ENCODE data around the gene SDHAF2. TPM values are rescaled to one million over a fixed set of nuclear protein-coding genes. Genes with fewer than 3 reads are reported as not detected.
"Not testable (repeated sequence)": the region's sequence is repeated elsewhere in the genome, so short reads cannot be mapped to it uniquely, and the experiment has no call there.

Gene SDHAF2
- total RNA-seq, 2 donors from 2014 or later = 36.6 to 40.7 TPM

GRCh38 chr11:61472282-61472681, 42.4 kb downstream of the SDHAF2 start:
- DNase-seq = no peak
- no peak for ATAC-seq (replicated peaks in 1 of 2)
- Mint-ChIP-seq H3K4me3 (no peak overlapping the region), H3K27me3 (ENCODE audit: low read depth) (no peaks in the 10 kb centered on the region), H3K9me3 (peaks cover 0 to 3% of the 10 kb centered on the region in 2 donors), H3K4me1 (ENCODE audit: low read depth) (peaks cover 4% of the 10 kb centered on the region), H3K27ac (no peak overlapping the region), H3K36me3 (ENCODE audit: insufficient read depth in 2 of 2) (peaks cover 5 to 11% of the 10 kb centered on the region in 2 donors)

DNA sequence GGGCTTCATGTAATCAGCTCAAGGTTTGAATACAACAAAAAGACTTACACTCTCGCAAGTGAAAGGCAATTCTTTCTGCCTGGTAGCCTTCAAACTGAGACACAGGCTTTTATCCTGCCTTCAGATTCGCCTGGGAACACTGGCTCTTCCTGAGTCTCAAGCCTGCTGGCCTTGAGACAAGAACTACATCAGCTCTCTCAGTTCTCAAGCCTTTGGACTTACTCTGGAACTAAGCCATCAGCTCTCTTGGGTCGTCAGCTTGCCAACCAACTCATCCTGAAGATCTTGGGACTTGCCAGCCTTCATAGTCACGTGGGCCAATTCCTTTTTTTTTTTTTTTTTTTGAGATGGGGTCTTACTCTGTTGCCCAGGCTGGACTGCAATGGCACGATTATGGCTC, 42.9 kb downstream of the SDHAF2 start:
- peaks cover 6% of the 10 kb centered on the region for H3K4me1 Mint-ChIP-seq (ENCODE audit: low read depth)
- no peaks in the 10 kb centered on the region for H3K27me3 Mint-ChIP-seq (ENCODE audit: low read depth)
- H3K36me3 Mint-ChIP-seq (ENCODE audit: insufficient read depth in 2 of 2) = peaks cover 2 to 9% of the 10 kb centered on the region in 2 donors
- H3K4me3 Mint-ChIP-seq = no peak overlapping the region
- DNase-seq (no peak), ATAC-seq (replicated peaks in 1 of 2) (no peak)
- H3K9me3 Mint-ChIP-seq = no peaks in the 10 kb centered on the region
- H3K27ac Mint-ChIP-seq = no peak overlapping the region

DNA sequence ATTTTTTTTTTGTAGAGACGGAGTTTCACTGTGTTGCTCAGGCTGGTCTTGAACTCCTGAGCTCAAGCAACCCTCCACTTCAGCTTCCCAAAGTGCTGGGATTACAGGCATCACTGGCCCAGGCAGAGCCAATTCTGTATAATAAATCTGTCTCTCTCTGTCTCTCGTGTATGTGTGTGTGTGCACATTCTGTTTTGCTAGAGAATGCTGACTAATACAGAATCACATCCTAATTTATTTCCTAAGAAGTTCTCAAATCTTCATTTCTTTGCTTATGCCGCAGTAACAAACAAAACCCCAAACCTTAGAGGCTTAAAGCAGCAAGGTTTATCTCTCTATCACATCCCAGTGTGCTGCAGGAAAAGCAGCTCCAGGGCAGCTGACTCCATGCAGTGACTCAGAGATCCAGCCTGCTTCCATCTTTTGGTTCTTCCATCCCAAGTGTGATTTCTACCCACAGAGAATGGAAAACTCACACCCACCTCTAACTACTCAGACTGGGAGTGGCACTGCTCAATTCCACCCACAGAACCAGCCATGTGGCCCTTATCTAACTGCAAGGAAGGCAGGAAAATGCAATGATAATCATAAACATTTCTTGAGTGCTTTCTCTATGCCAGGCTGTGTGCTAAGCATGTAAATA, 43.6 kb downstream of the SDHAF2 start:
- Mint-ChIP-seq H3K4me1 (ENCODE audit: low read depth) (peaks cover 10% of the 10 kb centered on the region), H3K27me3 (ENCODE audit: low read depth) (no peaks in the 10 kb centered on the region), H3K9me3 (no peaks in the 10 kb centered on the region), H3K36me3 (ENCODE audit: insufficient read depth in 2 of 2) (peaks cover 2 to 7% of the 10 kb centered on the region in 2 donors), H3K4me3 (no peak overlapping the region), H3K27ac (no peak overlapping the region)
- ATAC-seq (replicated peaks in 1 of 2) (no peak), DNase-seq (no peak)

GRCh38 chr11:61474013-61474643, 44.2 kb downstream of the SDHAF2 start:
- Mint-ChIP-seq H3K9me3 (no peaks in the 10 kb centered on the region), H3K4me3 (no peak overlapping the region), H3K27ac (no peak overlapping the region), H3K4me1 (ENCODE audit: low read depth) (peaks cover 10% of the 10 kb centered on the region), H3K36me3 (ENCODE audit: insufficient read depth in 2 of 2) (peaks cover under 1 to 7% of the 10 kb centered on the region in 2 donors), H3K27me3 (ENCODE audit: low read depth) (no peaks in the 10 kb centered on the region)
- DNase-seq (no peak), ATAC-seq (replicated peaks in 1 of 2) (no peak)

DNA sequence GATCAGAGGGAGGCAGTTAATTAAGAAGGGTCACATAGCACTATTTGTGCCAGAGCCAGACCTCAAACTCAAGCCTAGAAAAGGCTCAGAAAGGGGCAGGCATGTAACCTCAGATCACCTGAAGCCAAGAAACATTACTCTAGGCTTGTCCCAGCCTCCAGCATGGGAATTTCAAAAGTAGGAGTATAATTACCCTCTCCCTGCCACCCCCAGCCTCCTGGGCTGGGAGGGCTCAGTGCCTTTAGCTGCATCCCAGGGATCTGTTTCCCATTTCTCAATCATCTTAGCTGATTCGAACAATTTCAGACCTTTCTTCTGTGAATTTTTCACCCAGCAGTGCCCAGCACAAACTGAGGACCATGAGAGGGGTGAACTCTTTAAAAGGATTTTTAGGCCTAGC, 45.5 kb downstream of the SDHAF2 start:
- Mint-ChIP-seq H3K27me3 (ENCODE audit: low read depth) (no peaks in the 10 kb centered on the region), H3K36me3 (ENCODE audit: insufficient read depth in 2 of 2) (peaks cover 0 to 4% of the 10 kb centered on the region in 2 donors), H3K9me3 (no peaks in the 10 kb centered on the region), H3K4me3 (no peak overlapping the region), H3K4me1 (ENCODE audit: low read depth) (peaks cover 10% of the 10 kb centered on the region), H3K27ac (no peak overlapping the region)
- ATAC-seq (replicated peaks in 1 of 2) (no peak), DNase-seq (no peak)

- Mint-ChIP-seq H3K4me1 (ENCODE audit: low read depth) (peaks cover 10% of the 10 kb centered on the region), H3K4me3 (no peak overlapping the region), H3K9me3 (no peaks in the 10 kb centered on the region), H3K27me3 (ENCODE audit: low read depth) (no peaks in the 10 kb centered on the region), H3K27ac (no peak overlapping the region), H3K36me3 (ENCODE audit: insufficient read depth in 2 of 2) (no peaks in the 10 kb centered on the region)
- DNase-seq (no peak), ATAC-seq (replicated peaks in 1 of 2) (no peak)
Measured at GRCh38 chr11:61476371-61476770, 46.4 kb downstream of the SDHAF2 start.

- peaks cover 10% of the 10 kb centered on the region for H3K4me1 Mint-ChIP-seq (ENCODE audit: low read depth)
- ATAC-seq (replicated peaks in 1 of 2) = no peak
- no peaks in the 10 kb centered on the region for H3K9me3 Mint-ChIP-seq
- no peak for DNase-seq
- no peak overlapping the region for H3K4me3 Mint-ChIP-seq
- H3K27me3 Mint-ChIP-seq (ENCODE audit: low read depth) = no peaks in the 10 kb centered on the region
- H3K36me3 Mint-ChIP-seq (ENCODE audit: insufficient read depth in 2 of 2) = no peaks in the 10 kb centered on the region
- H3K27ac Mint-ChIP-seq = no peak overlapping the region
Measured at GRCh38 chr11:61477126-61477525, 47.2 kb downstream of the SDHAF2 start.

DNA sequence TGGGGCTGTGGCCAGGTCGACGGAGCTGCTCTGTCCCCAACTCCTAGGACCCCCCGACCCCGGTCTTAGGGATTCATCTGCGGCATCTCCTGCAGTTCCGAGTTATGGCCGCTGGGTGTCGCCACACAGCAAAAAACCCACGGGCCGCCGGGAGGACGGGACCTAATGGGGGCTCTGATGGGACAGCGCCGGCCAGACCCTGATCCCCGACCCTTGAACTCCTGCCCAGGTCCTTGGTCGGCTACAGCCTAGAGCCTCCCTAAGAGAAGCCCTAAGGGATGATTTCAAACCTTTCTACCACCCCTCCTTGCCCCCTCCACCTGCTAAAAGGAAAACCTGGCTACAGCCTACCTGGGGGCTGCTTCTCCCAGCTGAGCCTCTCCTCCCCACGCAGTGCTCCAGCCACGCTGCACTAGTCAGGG, 47.8 kb downstream of the SDHAF2 start:
- Mint-ChIP-seq H3K4me3 (no peak overlapping the region), H3K9me3 (no peaks in the 10 kb centered on the region), H3K27ac (no peak overlapping the region), H3K36me3 (ENCODE audit: insufficient read depth in 2 of 2) (no peaks in the 10 kb centered on the region), H3K4me1 (ENCODE audit: low read depth) (peaks cover 10% of the 10 kb centered on the region), H3K27me3 (ENCODE audit: low read depth) (no peaks in the 10 kb centered on the region)
- DNase-seq (peak; percentile 53 to 59), ATAC-seq (replicated peaks in 1 of 2) (peak; percentile 43 to 45)

DNA sequence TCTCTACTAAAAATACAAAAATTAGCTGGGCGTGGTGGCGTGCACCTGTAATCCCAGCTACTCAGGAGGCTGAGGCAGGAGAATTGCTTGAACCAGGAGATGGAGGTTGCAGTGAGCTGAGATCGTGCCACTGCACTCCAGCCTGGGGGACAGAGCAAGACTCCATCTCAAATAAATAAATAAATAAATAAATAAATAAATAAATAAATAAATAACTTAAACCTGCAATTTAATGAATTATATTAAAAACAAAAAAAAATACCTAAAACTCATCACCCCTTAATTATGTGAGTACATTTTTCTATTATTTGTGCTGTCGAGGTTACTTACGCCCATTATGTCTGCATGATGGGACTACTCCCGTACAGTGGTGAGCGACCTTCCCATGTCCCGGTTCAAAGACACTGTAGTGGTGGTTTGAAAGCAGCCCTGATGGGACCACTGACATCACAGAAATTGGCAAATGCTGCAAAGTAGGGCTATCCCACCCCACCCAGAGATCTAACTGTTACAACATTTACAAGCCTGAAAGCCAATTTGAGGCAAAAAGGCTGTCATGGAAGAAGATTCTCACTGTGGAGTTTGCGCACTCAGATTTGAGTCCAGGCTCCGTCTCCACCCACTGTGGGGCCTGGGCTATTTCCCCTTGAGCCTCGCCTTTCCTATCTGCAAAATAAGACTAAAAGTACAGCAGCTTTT, 49.6 kb downstream of the SDHAF2 start:
- not testable (repeated sequence) for ATAC-seq (replicated peaks in 1 of 2); H3K27ac Mint-ChIP-seq; H3K36me3 Mint-ChIP-seq (ENCODE audit: insufficient read depth in 2 of 2); DNase-seq; H3K4me1 Mint-ChIP-seq (ENCODE audit: low read depth); H3K27me3 Mint-ChIP-seq (ENCODE audit: low read depth); H3K9me3 Mint-ChIP-seq; H3K4me3 Mint-ChIP-seq

GRCh38 chr11:61480261-61480993, 50.5 kb downstream of the SDHAF2 start:
- no peak for ATAC-seq (replicated peaks in 1 of 2)
- Mint-ChIP-seq H3K9me3 (no peaks in the 10 kb centered on the region), H3K27me3 (ENCODE audit: low read depth) (no peaks in the 10 kb centered on the region), H3K36me3 (ENCODE audit: insufficient read depth in 2 of 2) (no peaks in the 10 kb centered on the region), H3K4me1 (ENCODE audit: low read depth) (peaks cover 6% of the 10 kb centered on the region), H3K27ac (no peak overlapping the region), H3K4me3 (no peak overlapping the region)
- DNase-seq = no peak

DNA sequence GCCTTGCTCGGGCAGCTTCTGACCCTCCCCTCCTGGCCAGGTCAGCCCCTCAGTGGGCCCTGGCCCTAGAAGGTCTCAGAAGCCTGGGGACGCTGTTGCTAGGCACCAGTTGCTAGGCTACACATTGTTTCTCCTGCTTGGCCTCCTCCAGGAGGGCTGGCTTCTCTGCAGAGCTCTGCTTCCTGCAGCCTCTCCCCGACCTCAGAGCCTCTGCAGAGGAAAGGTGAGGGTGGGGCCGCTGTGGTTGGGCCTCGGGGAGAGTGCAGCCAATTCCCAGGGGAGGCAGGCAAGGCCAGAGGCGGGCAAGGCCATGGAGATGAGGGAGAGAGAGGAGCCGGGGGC, 51.0 kb downstream of the SDHAF2 start:
- DNase-seq = no peak
- H3K36me3 Mint-ChIP-seq (ENCODE audit: insufficient read depth in 2 of 2) = no peaks in the 10 kb centered on the region
- H3K4me3 Mint-ChIP-seq = no peak overlapping the region
- no peak for ATAC-seq (replicated peaks in 1 of 2)
- H3K4me1 Mint-ChIP-seq (ENCODE audit: low read depth) = peaks cover 6% of the 10 kb centered on the region
- no peak overlapping the region for H3K27ac Mint-ChIP-seq
- H3K9me3 Mint-ChIP-seq = no peaks in the 10 kb centered on the region
- H3K27me3 Mint-ChIP-seq (ENCODE audit: low read depth) = no peaks in the 10 kb centered on the region

- ATAC-seq (replicated peaks in 1 of 2) = no peak
Measured at GRCh38 chr11:61481806-61482205, 51.9 kb downstream of the SDHAF2 start.

DNA sequence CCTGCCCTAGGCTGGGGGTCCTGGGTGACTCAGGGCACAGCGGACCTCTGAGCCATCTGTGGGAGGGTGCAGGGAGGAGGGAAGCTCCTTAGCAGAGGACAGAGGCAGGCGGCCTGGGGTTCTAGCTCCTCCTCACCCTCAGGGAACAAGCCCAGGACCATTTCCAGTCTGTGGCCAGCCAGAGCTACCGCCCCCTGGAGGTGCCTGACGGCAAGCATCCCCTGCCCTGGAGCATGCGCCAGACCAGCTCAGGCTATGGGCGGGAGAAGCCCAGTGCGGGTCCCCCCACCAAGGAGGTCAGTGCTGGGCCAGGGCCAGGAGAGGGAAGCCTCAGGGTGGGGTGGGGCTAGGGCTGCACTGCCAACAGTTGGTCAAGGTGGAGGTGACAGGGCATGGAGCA, 52.6 kb downstream of the SDHAF2 start:
- Mint-ChIP-seq H3K4me3 (no peak overlapping the region), H3K27me3 (ENCODE audit: low read depth) (no peaks in the 10 kb centered on the region), H3K27ac (no peak overlapping the region), H3K4me1 (ENCODE audit: low read depth) (peaks cover 6% of the 10 kb centered on the region), H3K9me3 (no peaks in the 10 kb centered on the region), H3K36me3 (ENCODE audit: insufficient read depth in 2 of 2) (no peaks in the 10 kb centered on the region)
- peak; percentile 27 to 28 for DNase-seq
- peak; percentile 33 to 47 for ATAC-seq (replicated peaks in 1 of 2)

More at GRCh38 chr11:61481806-61482205, 51.9 kb downstream of the SDHAF2 start:
- H3K4me1 Mint-ChIP-seq (ENCODE audit: low read depth) = peaks cover 6% of the 10 kb centered on the region
- no peak for DNase-seq
- H3K9me3 Mint-ChIP-seq = no peaks in the 10 kb centered on the region
- H3K27me3 Mint-ChIP-seq (ENCODE audit: low read depth) = no peaks in the 10 kb centered on the region
- H3K27ac Mint-ChIP-seq = no peak overlapping the region
- H3K4me3 Mint-ChIP-seq = no peak overlapping the region
- no peaks in the 10 kb centered on the region for H3K36me3 Mint-ChIP-seq (ENCODE audit: insufficient read depth in 2 of 2)

Data from activated T-cell treated with anti-CD3 and anti-CD28 coated beads, Interleukin-2, amount 50 U/mL, for 72 hours (primary cell).